ENCODE results near the gene KCND3. TPM values are rescaled to one million over a fixed set of nuclear protein-coding genes. Genes with fewer than 3 reads are reported as not detected.

Gene KCND3
- total and polyA plus RNA-seq, 2 experiments from 2014 or later, result 0.10 to 0.18 TPM

- no peak for TF ChIP-seq ZNF331 (CRISPR knock-in tag; IDR thresholded peaks at IDR 0.05; ENCODE audit: low read depth)
- TF ChIP-seq NANOG (IDR thresholded peaks at IDR 0.05; ENCODE audit: borderline replicate concordance), result no peak
These were observed 102.7 kb downstream of the KCND3 start (continued) for GRCh38 chr1:111886741-111887140.

- Histone ChIP-seq H3K4me3 (no peak overlapping the region), H3K4me1 (ENCODE audit: insufficient read depth) (peaks cover 9% of the 10 kb centered on the region), H2AFZ (no peak overlapping the region), H3K27me3 (ENCODE audit: insufficient read depth) (no peaks in the 10 kb centered on the region), H3K9me2 (ENCODE audit: insufficient read depth) (no peaks in the 10 kb centered on the region), H3K36me3 (ENCODE audit: insufficient read depth) (no peaks in the 10 kb centered on the region), H3K4me2 (no peak overlapping the region), H3F3A (replicated peaks; ENCODE audit: low read depth) (no peaks in the 10 kb centered on the region), H4K20me1 (replicated peaks; ENCODE audit: insufficient read depth) (no peaks in the 10 kb centered on the region), H3K79me2 (replicated peaks; ENCODE audit: insufficient read depth) (no peaks in the 10 kb centered on the region), H3K27ac (ENCODE audit: low read depth) (no peak overlapping the region)
- Mint-ChIP-seq H3K27ac (no peak overlapping the region), H3K4me1 (peaks cover 25% of the 10 kb centered on the region), H3K9me3 (no peaks in the 10 kb centered on the region; the same call in 2 of the 3 replicates), H3K36me3 (ENCODE audit: low read depth) (no peaks in the 10 kb centered on the region), H3K27me3 (ENCODE audit: insufficient read depth, low read depth, poor library complexity) (peaks cover 5% of the 10 kb centered on the region), H3K4me3 (no peak overlapping the region)
- ATAC-seq, result no peak
- no peak for TF ChIP-seq REST (IDR thresholded peaks at IDR 0.05; ENCODE audit: unreplicated experiment)
- no peak for TF ChIP-seq EZH2phosphoT487 (IDR thresholded peaks at IDR 0.05; ENCODE audit: unreplicated experiment)
- no peak for TF ChIP-seq ZNF462 (CRISPR knock-in tag; IDR thresholded peaks at IDR 0.05)
- no peak for TF ChIP-seq JUNB (IDR thresholded peaks at IDR 0.05; ENCODE audit: unreplicated experiment)
- no peak for TF ChIP-seq ZNF114 (CRISPR knock-in tag; IDR thresholded peaks at IDR 0.05)
- TF ChIP-seq ZNF331 (CRISPR knock-in tag; IDR thresholded peaks at IDR 0.05; ENCODE audit: low read depth), result no peak
- no peak for TF ChIP-seq CREB1 (CRISPR knock-in tag; IDR thresholded peaks at IDR 0.05; ENCODE audit: low read depth)
- DNase-seq (ENCODE audit: low spot score), result no peak
These were observed 104.6 kb downstream of the KCND3 start for GRCh38 chr1:111884772-111885443.
